Neural progenitor cell (in vitro differentiated cells): ENCODE data around the gene GUSB.

Source experiments
- CTCF ChIP-seq: fragments of 200-600 bp; sonication (generic); IDR thresholded peaks from 2 replicates; pipeline ENCODE4 v1.5.1; 2017; ENCODE audit warnings: antibody characterized with exemption, mild to moderate bottlenecking
- EZH2 ChIP-seq: fragments of 200-600 bp; sonication (generic); IDR thresholded peaks from 2 replicates; pipeline ENCODE4 v1.6.1; 2017; ENCODE audit warnings: antibody characterized with exemption, mild to moderate bottlenecking, moderate library complexity

- TF ChIP-seq CTCF (no peak), EZH2 (no peak)
Observed at GRCh38 chr7:65960351-65961074, 21.5 kb downstream of the GUSB start.
